VCaP (cell line): ENCODE measurements around the gene GRIA4.

Experiments
- H3K27ac ChIP-seq: fragments of 450-650 bp; 2 replicates; pipeline ENCODE4 v1.5.1; 2017
- CTCF ChIP-seq: fragments of 450-650 bp; conservative IDR thresholded peaks from 2 replicates; pipeline ENCODE4 v1.5.1; 2017; ENCODE audit warnings: mild to moderate bottlenecking, moderate library complexity

The GRIA4 gene

GRCh38 chr11:105829084-105829483, 219.2 kb downstream of the GRIA4 start:
- no peak for TF ChIP-seq CTCF
- H3K27ac ChIP-seq = no peak overlapping the region

- TF ChIP-seq CTCF = no peak
- no peak overlapping the region for H3K27ac ChIP-seq
Observed at GRCh38 chr11:105834461-105834860, 224.6 kb downstream of the GRIA4 start.

DNA sequence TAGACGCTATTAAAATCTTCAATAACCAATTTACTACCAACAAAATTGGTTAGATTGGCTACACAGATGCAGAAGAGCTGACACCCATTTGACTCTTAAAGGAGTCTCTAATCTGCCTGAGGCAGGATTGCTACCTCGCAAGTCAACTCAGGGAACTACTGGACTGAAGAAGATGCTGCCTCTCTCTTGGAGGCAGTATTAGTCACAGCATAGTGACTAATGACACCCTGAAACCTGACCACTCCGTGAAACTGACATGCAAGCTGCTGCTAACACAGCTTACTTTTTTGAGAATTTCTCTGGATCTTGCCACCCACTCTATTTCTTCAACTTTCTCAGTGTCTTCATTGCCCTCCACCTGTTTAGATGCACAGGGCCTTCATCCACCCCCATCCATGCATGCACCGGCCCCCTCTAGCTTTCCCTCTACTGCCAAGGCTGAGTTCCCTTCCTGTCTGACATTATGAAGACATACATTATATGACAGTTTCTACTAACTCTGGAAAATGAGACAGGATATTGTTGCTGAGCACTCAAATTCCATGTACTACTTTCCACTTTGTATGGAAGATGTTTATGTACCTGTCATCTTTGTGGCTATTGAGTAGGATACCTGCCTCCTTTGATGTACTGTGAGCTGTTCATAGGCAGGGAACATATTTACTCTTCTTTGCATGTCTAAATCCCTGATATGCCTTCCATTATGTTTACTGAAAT, 229.0 kb downstream of the GRIA4 start:
- no peak overlapping the region for H3K27ac ChIP-seq
- no peak for TF ChIP-seq CTCF

GRCh38 chr11:105840391-105840790, 230.5 kb downstream of the GRIA4 start:
- no peak for TF ChIP-seq CTCF
- H3K27ac ChIP-seq = no peak overlapping the region

- H3K27ac ChIP-seq = no peak overlapping the region
- no peak for TF ChIP-seq CTCF
Observed at GRCh38 chr11:105852403-105852802, 242.5 kb downstream of the GRIA4 start.

- TF ChIP-seq CTCF = no peak
- H3K27ac ChIP-seq = no peak overlapping the region
Observed at GRCh38 chr11:105854269-105854668, 244.4 kb downstream of the GRIA4 start.

DNA sequence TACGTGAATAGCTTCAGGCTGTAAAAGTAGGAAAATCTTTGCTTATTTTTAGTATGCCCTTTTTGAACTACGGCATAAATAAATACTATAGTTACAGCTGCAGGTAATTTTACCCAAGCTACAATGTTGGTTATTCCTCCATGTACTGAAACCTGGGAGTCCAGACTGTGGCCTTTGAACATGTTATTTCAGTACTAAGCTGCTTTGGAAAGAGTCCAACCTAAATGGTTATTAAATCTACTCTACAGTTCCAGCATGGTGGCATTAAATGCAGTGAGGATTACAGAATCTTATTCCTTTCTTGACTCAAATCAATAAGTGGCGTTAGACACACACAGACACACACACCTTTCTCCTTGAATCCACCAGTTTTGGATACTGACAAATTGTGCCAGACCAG, 247.1 kb downstream of the GRIA4 start:
- TF ChIP-seq CTCF = no peak
- H3K27ac ChIP-seq = no peak overlapping the region
